Measurements from ENCODE around the gene CFAP61.

Gene CFAP61

GRCh38 chr20:20276811-20277530, 224.6 kb downstream of the CFAP61 start:
- no peak for DNase-seq (ENCODE audit: low read depth)

GRCh38 chr20:20277894-20278335, 225.6 kb downstream of the CFAP61 start:
- no peak for DNase-seq (ENCODE audit: low read depth)

- no peak for DNase-seq (ENCODE audit: low read depth)
Observed at GRCh38 chr20:20286061-20286460, 233.7 kb downstream of the CFAP61 start.

- DNase-seq (ENCODE audit: low read depth) = no peak
Observed at GRCh38 chr20:20289331-20289730, 237.0 kb downstream of the CFAP61 start.

DNA sequence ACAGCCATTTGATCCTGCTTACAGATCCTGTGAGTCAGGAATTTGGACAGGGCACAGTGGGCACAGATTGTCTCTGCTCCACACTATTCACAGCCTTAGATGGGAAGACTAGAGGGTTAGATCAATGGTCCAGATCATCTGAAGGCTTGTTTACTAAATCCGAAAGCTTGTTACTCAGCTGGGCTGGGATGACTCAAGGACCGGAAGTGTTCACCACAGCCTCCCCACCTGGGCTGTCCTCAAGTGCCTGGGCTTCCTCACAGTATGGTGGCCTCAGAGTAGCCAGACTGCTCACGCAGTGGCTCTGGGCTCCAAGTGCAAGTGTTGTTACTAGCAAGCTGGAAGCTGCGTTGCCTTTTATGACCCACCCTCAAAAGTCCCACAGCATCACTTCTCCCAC, 240.1 kb downstream of the CFAP61 start:
- DNase-seq (ENCODE audit: low read depth) = no peak

GRCh38 chr20:20293141-20293540, 240.8 kb downstream of the CFAP61 start:
- DNase-seq (ENCODE audit: low read depth) = no peak

DNA sequence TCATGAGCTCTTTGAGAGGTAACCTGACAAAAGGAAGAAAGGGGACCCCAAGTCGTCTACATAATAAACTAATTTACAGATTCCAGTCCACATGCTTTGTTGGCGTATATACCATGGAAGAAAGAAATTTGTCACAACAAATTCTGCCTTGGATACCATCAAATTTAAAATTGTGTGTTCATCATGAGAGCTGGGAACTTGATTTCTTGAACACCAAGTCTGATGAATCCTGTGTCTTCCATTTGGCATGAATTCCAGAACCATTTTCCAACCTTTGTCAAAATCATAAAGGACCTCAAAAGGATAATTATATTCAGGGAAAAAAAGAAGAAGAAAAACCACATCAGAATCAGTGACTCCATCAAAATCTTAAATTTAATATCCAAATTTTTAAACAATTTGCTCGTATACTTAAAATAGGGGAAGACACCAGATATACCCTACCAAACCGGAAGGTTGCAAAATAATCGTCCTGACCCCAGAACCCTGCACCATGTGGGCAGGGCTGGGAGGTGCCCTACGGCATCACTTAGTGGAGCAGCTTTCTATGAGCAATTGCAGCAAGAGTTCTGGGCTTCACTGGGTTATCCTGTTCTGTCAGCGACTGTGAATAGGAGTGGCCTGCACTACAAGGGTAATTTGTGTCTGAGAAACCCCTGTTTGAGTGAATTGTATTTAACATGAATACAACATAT, 241.5 kb downstream of the CFAP61 start:
- DNase-seq (ENCODE audit: low read depth) = no peak

DNA sequence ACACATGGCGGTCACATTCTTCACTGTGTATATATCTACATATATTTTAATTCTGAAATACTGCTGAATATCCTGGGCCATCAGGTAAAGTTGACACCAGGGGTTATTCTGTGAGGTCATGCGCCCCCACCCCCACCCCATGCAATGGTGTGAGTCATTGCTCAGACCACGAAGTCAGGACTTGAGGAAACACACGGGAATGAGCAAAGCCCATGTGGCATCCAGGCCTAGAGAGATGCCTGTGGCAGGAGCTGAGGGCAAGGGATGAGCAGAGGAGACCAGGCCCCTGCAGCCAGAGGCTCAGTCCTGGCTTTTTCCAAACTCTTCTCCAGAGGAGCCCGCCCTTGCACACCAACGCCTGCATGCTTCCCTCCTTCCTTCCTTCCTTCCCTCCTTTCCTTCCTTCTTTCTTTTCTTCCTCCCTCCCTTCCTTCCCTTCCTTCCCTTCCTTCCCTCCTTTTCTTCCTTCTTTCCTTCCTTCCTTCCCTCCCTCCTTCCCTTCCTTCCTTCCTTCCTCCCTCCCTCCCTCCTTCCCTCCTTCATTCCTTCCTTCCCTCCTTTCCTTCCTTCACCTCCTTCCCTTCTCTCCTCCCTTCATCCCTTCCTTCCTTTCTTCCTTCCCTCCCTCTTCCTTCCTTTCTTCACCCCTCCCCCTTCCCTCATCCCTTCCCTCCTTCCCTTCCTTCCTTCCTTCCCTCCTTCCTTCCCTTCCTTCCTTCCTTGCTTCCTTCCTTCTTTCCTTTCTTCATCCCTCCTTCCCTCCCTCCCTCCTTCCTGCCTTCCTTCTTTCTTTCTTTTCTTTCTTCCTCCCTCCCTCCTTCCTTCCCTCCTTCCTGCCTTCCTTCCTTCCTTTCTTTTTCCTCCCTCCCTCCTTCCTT, 243.5 kb downstream of the CFAP61 start:
- no peak for DNase-seq (ENCODE audit: low read depth)

DNA sequence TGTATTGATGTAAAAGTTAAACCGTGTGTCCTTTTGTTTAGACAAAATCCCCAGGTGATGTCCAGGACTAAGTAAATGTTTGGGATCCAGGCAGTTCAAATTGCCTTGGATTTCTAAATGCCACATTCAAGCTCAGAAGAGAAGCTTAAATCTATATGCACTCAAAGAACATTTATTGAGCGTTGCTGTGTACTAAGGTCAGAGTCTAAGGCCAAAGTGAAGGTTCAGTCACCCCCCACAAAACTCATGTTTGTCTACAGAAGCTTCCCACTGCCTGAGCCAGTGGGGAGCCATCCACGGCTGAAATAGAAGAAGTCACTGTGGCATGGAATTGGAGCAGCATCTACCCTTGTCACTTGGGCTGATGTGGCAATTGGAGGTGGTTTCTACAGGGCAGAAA, 244.8 kb downstream of the CFAP61 start:
- DNase-seq (ENCODE audit: low read depth) = no peak

DNA sequence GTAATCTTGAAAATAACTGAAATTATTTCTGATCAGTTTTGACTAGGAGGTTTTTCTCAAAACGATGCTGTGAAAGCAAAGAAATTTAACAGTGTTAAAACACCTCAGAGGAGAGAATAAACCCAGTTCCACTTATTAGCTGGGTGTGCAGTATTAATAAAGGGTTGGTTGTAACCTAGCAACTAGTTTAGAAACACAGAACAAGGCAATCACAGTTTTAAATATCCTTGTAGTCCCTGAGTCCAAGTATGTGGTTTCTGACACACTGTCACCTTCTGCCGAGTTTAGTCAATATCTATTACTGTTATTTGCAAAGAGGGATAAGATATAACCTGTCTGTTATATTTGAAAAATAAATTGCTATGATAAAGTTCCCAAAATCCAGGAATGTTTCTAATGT, 245.4 kb downstream of the CFAP61 start:
- DNase-seq (ENCODE audit: low read depth) = no peak

DNA sequence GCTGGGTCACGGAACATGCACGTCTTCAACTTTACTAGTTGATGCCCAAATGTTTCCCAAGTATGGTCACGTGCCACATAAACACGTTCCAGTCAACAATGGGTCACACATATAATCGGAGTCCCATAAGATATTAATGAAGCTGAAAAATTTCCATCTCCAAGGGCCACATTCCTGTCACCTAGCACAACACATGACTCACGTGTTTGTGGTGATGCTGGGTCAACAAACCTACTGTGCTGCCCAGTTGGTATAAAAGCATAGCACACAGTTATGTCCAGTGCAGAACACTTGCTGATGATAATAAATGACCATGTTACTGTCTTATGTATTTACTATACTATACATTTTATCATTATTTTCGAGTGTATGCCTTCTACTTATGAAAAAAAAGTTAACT, 247.6 kb downstream of the CFAP61 start:
- no peak for DNase-seq (ENCODE audit: low read depth)

DNA sequence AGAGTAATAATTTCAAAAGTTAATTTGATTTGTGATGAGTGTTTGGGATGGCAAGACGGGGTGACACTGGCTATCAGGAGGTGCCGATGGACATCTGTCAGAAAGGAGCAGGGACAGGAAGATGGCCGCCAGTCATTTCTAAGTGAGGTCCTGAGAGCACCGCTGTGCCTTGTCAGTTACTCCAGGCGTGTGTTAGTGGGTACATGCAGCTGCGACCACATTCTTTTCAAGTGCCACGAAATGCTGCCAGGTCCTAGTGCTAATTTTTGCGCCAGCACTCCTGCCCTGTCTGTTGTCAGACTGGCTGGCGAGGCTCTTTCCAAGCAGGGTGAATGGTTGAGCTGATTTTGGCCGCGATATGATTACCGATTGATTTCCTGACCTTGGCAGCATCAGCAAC, 251.0 kb downstream of the CFAP61 start:
- DNase-seq (ENCODE audit: low read depth) = no peak

DNA sequence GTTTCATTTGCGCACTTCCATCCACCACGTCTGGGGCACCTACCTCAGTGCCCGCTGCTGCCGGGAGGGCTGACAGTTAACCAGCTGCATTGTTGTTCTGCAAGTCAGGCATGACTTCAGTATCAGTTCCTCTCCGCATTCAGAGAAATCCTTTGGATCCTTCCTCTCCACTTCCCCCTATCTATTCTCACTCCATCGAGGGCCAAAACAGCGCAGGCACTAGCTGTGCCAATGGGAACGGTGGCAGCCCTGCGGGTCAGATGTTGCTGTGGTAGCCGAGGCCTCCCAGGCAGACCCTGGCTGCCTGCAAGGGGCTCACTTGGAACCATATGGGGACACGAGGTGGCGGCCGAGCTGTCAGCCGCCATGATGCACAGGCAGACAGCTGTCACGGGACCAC, 251.4 kb downstream of the CFAP61 start:
- no peak for DNase-seq (ENCODE audit: low read depth)

- no peak for DNase-seq (ENCODE audit: low read depth)
Observed at GRCh38 chr20:20304942-20305341, 252.6 kb downstream of the CFAP61 start.

GRCh38 chr20:20312562-20312961, 260.2 kb downstream of the CFAP61 start:
- DNase-seq (ENCODE audit: low read depth) = no peak

GRCh38 chr20:20317195-20317594, 264.9 kb downstream of the CFAP61 start:
- no peak for DNase-seq (ENCODE audit: low read depth)

DNA sequence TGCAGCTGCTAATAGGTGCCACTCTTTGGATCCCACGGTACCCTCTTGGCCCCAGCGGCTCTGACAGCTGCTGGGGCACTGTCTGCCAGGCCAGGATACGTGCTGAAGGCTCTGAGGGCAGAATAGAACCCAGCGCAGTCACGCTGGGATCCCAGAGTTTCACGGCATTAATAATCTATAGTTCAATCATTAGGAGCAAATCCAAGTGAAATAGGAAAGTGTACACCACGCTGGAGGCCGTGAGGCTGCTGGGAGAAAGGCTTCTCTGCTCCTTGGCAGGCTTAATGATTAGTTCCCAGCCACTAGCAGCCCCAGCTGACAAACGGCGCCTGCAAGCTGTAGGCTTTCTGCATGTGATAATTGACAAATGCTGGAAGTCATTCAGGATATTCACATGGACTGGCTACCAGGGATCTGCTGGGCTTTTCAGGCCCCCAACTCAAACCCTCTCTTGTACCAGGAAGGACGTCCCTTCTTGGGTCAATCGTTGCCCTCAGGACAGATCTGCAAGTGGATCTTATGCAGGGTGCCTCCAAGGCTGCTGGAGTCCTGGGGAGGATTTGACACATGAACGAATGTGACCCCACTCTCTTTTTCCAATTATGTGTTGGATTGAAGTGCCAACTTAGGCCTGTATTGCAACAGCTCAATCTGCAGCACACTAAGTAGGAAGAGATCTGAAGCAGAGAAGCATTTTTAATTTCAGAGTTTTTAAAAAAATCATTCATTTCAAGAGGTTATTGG, 265.5 kb downstream of the CFAP61 start:
- DNase-seq (ENCODE audit: low read depth) = no peak

DNA sequence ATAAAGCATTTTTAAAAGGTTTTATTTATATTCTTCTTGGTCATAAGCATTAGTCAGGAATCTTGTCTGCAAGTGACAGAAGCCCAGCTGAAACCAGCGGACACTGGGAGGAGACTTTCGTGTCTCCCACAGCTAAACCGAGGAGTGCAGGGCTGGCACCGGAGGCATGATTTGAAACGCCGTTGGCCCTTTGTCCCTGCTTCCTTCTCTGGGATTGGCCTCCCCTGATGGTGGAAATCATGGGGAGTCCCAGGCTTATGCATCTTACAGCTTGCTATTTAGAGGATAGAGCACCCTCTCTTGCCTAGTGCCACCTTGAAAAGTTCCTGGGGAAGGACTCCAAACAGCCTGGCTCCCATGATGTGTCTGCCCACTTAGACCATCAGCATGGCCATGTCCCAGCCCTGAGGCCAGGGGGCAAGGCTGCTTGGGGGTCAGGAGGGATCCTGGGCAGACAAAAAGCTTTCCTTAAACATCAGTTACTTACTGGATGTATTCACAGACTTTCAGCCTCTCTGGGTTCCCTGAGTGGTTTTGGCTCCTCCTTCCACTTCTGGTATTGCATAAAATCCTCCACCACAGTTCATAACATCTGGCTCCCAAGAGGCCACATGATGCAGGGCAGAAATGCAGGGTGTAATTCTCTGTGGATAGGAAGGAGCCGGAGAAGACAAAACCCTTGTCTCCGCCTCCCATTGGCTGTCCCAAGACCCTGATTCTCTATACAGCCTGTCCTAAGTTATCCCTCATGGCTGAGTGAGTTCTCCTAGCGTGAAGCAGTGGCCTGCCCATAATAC, 266.2 kb downstream of the CFAP61 start:
- no peak for DNase-seq (ENCODE audit: low read depth)

GRCh38 chr20:20321134-20321533, 268.8 kb downstream of the CFAP61 start:
- no peak for DNase-seq (ENCODE audit: low read depth)

- DNase-seq (ENCODE audit: low read depth) = no peak
Observed at GRCh38 chr20:20321917-20322316, 269.6 kb downstream of the CFAP61 start.

DNA sequence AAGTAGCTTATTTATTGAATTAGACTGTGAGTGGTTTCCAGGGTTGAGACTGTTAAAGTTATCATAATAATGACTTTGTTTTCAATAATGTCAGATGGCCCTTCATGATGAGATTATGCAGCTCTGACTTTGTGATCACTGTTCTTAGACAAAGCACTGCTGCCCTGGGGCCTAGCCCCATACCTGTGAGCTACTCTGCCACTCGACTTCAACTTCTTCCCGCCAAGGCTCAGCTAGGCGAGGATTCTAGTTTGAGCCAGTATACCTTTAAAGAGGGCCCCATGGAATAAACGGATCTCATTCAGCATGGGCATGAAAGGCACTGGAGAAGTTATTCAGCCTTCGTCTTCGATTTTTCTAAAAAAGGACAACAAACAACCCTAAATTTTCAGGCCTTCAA, 270.6 kb downstream of the CFAP61 start:
- no peak for DNase-seq (ENCODE audit: low read depth)

Data from activated T-cell treated with anti-CD3 and anti-CD28 coated beads for 24 hours (primary cell).